Lower leg skin (tissue), 4 donors: Measurements from ENCODE around the gene WFDC1. TPM values are rescaled to one million over a fixed set of nuclear protein-coding genes. Genes with fewer than 3 reads are reported as not detected.
A peak's percentile ranks its signal among the peaks of the same experiment; 100 is the strongest.
"Not testable (repeated sequence)": the region's sequence is repeated elsewhere in the genome, so short reads cannot be mapped to it uniquely, and the experiment has no call there.

Experiments used
- DNase-seq, 2 donors: peaks; one replicate each; pipeline ENCODE4 v3.0.0-alpha.2; 2019; ENCODE audit warnings: low spot score in 2 of 2
- H3K4me3 ChIP-seq: fragments of 200-600 bp; sonication (generic); 2 replicates; pipeline ENCODE4 v1.5.1; 2017; ENCODE audit warnings: mild to moderate bottlenecking, low read depth; ENCODE audit not compliant: poor library complexity, severe bottlenecking
- POLR2A ChIP-seq, 2 donors: fragments of 450-650 bp; IDR thresholded peaks; one replicate each; pipeline ENCODE4 v1.6.1; 2016 to 2017; ENCODE audit warnings: antibody characterized with exemption in 2 of 2, mild to moderate bottlenecking in 1 of 2, moderate library complexity in 1 of 2
- WGBS, 2 donors: methylation state at CpG; one replicate each; pipeline ENCODE4 v1.1.5; 2018; 5-methylcytosine and 5-hydroxymethylcytosine counted together
- intact Hi-C: fragments of 100-400 bp; cut with DNase I; formaldehyde crosslinking; loops from one replicate; pipeline ENCODE4 v1.15.0; 2023; ENCODE audit warnings: low total_unique reads
- total RNA-seq, 4 donors: library from RNA; depleted of rRNA; stranded (reverse); fragments of >200 nt; gene quantifications; one replicate each; pipeline ENCODE4 v1.1.0, GENCODE V29; 2016
- TF ChIP-seq, protein P1 (sequence below), 3 donors: fragments of 450-650 bp; IDR thresholded peaks; one replicate each; pipeline ENCODE4 v1.5.1; 2016; ENCODE audit warnings: antibody characterized with exemption in 3 of 3, mild to moderate bottlenecking in 3 of 3, moderate library complexity in 2 of 3

The WFDC1 gene
- total RNA-seq, 4 donors from 2014 or later: 0.91 to 2.2 (median 1.3) TPM; not detected in 1

DNA sequence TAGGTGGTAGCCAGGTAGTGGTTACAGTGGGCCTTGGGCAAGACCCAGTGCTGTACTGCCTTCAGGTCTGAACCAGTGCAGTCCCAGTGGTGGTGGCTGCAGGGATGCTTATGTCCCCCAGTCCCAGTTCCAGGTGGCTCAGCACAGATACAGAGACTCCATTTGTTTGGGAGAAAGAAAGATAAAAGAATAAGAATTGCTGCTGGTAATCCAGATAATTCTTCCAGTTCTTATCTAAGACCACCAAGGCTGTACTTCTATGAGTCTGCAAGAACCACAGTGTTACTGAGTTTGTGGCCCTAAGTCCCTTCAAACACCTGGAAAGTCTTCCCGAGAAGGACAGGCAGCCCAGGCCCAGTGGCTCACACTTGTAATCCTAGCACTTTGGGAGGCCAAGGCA lies 39.8 kb downstream of the WFDC1 start:
- 74 to 86% methylated on average over 1 of the region's 1 CpG for WGBS, 2 donors
- TF ChIP-seq POLR2A (IDR thresholded peaks at IDR 0.05): no peak
- TF ChIP-seq, protein P1, sequence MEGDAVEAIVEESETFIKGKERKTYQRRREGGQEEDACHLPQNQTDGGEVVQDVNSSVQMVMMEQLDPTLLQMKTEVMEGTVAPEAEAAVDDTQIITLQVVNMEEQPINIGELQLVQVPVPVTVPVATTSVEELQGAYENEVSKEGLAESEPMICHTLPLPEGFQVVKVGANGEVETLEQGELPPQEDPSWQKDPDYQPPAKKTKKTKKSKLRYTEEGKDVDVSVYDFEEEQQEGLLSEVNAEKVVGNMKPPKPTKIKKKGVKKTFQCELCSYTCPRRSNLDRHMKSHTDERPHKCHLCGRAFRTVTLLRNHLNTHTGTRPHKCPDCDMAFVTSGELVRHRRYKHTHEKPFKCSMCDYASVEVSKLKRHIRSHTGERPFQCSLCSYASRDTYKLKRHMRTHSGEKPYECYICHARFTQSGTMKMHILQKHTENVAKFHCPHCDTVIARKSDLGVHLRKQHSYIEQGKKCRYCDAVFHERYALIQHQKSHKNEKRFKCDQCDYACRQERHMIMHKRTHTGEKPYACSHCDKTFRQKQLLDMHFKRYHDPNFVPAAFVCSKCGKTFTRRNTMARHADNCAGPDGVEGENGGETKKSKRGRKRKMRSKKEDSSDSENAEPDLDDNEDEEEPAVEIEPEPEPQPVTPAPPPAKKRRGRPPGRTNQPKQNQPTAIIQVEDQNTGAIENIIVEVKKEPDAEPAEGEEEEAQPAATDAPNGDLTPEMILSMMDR (IDR thresholded peaks at IDR 0.05): no peak
- H3K4me3 ChIP-seq: no peak overlapping the region
- intact Hi-C loops: no loop called here
- DNase-seq: no peak

DNA sequence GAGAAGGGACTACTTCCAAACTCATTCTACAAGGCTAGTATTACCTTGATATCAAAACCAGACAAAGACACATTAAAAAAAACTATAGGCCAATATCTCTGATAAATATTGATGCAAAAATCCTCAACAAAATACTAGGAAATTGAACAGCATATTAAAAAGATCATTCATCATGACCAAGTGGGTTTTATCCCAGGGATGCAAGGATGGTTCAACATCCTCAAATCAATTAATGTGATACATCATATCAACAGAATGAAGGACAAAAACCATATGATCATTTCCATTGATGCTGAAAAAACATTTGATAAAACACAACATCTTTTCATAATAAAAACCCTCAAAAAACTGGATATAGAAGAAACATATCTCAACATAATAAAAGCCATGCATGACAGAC lies 42.6 kb downstream of the WFDC1 start:
- intact Hi-C loops, H3K4me3 ChIP-seq, DNase-seq: not testable (repeated sequence)

DNA sequence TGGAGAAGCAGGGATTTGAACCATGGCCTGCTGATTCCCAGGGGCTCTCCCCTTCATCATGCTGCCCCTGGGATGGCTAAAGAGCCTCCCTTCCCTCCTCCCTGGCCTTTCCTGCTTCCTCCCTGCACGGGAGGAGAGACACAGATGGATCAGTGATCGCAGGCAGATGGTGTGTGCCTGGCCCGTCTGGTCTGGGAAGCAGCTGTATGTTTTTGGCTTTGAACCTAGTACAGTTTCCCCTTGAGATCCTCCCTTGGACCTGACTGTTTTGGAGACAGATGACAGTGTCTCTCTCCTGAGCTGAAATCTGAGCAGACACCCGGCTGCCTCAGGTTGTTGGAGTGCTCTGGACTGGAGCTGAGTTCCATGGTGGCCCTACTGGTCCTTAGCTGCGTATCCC lies 44.6 kb downstream of the WFDC1 start:
- intact Hi-C loops: no loop called here
- DNase-seq: no peak
- TF ChIP-seq POLR2A (IDR thresholded peaks at IDR 0.05): no peak
- TF ChIP-seq, protein P1 (IDR thresholded peaks at IDR 0.05): no peak
- 38 to 51% methylated on average over 4 to 5 of the region's 5 CpGs for WGBS, 2 donors
- H3K4me3 ChIP-seq: no peak overlapping the region

DNA sequence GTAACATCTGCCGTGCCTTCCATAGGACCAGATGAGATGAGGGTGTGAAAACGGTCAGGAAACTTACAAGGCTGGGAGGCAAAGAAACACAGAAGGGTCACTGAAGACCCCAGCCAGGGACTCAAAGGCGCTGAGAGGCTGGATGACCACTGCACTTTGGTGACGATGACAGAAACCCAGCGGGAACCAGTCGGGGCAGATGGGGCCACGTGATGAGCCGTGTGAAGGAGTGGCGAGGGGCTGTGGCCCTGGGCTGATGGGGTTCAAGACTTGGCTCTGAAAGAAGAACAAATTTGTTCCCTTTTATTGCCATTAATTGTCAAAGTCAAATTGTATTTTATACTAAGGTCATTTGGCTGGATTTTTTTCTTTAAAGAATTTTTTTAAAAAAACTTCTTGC lies 45.1 kb downstream of the WFDC1 start:
- WGBS, 2 donors: 59 to 60% methylated on average over 9 of the region's 9 CpGs
- intact Hi-C loops: no loop called here
- TF ChIP-seq, protein P1 (IDR thresholded peaks at IDR 0.05): no peak
- TF ChIP-seq POLR2A (IDR thresholded peaks at IDR 0.05): no peak
- no peak for DNase-seq
- H3K4me3 ChIP-seq: no peak overlapping the region

DNA sequence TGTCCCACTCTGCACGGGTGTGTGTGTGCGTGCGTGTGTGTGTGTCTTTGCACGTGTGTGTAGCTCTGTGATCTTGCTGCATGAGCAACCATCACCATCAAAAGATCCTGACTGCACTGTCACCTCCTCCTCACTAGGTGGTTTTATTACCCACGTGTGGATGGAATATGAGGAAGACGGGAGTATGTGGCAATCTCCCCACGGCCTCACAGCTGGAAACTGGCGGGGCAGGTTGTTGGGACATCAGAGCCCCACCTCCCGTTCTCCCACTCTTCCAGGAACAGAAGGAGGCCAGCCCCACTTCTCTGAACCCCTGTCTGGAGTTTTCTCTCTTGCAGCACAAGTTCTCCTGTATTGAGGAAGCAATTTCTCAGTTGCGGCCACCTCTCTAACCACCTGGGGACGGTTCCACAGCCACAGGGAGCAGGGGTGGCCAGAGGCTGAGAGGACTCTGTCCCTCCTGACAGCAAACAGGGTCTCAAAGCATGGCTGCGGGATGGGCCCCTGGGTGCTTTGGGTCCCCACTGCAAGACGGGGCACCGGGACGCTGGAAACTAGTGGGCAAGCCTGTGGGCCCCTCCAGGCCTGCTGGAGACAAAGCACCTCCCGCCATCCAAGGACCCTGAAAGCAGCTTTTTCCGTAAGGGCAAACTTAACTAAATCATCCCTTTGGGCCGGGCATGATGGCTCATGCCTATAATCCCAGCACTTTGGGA lies 45.8 kb downstream of the WFDC1 start:
- WGBS, 2 donors: 55 to 57% methylated on average over 17 to 18 of the region's 18 CpGs
- intact Hi-C loops: no loop called here
- H3K4me3 ChIP-seq: no peak overlapping the region
- DNase-seq: peak in 1 of 2 donors; percentile 44
- no peak for TF ChIP-seq POLR2A (IDR thresholded peaks at IDR 0.05)
- TF ChIP-seq, protein P1 (IDR thresholded peaks at IDR 0.05): no peak

DNA sequence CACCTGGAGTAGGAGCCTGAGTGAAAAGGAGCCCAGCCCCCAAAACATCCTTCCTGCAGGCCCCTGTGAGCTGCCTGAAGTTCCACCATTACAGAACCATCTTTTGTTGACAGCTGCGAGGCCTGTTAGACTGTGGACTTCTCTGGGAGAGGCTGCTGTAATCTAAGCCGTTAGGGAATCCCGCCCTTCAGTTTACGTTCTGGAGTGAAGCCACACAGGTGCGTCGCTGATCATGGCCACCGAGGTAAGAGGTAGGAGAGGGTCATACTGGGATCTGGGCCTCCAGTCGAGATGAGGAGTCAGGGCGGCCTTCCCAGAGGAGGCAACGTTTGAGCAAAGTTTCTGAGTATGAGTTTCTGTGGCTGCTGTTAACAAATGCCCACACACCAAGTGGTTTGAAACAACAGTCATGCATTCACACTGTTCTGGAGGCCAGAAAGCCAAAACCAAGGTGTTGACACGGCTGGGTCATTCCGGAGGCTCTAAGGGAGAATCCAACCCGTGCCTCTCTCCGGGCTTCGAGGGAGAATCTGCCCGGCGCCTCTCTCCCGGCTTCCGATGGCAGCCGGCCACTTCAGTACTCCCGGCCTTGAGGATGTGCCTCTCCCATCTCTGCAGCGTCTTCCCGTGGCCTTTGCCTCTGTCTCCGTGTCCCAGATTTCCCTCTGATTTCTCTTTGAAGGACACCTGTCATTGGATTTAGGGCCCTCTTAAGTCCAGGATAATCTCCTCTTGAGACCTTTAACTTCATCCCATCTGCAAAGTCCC lies 47.0 kb downstream of the WFDC1 start:
- no peak overlapping the region for H3K4me3 ChIP-seq
- no peak for DNase-seq
- intact Hi-C loops: no loop called here
- TF ChIP-seq POLR2A (IDR thresholded peaks at IDR 0.05): no peak
- TF ChIP-seq, protein P1 (IDR thresholded peaks at IDR 0.05): no peak
- 86 to 90% methylated on average over 24 of the region's 24 CpGs for WGBS, 2 donors

DNA sequence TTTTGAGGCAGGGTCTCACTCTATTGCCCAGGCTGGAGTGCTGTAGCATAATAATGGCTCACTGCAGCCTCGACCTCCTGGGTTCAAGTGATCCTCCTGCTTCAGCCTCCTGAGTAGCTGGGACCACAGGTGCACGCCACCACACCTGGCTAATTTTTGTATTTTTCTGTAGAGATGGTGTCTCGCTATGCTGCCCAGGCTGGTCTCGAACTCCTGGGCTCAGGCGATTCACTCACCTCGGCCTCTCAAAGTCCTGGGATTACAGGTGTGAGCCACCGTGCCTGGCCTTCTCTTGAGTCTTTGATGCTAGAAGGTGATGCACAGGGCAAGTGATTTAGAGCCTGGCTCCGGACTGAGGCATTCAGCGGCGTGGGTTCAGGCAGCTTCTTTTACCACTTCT lies 49.1 kb downstream of the WFDC1 start:
- intact Hi-C loops, DNase-seq, H3K4me3 ChIP-seq: not testable (repeated sequence)
- 93 to 95% methylated on average over 10 of the region's 10 CpGs for WGBS, 2 donors
